CD14-positive monocyte (primary cell): ENCODE data around the gene GGN. TPM values are rescaled to one million over a fixed set of nuclear protein-coding genes. Genes with fewer than 3 reads are reported as not detected.
A peak's percentile ranks its signal among the peaks of the same experiment; 100 is the strongest.

Experiments used
- DNase-seq, 3 donors: peaks; one replicate each; pipeline ENCODE4 v3.0.0-alpha.2; 2011 to 2022
- H2AFZ ChIP-seq: 2 replicates; pipeline ENCODE4 v1.6.0; 2012; ENCODE audit warnings: mild to moderate bottlenecking, low read depth, low read length, inconsistent platforms; ENCODE audit not compliant: insufficient read depth, poor library complexity, severe bottlenecking
- H3K27ac ChIP-seq, 2 donors: 1 replicate in 1 of 2; 2 replicates in 1 of 2; pipeline ENCODE4 v1.5.1; 2012 to 2013; ENCODE audit warnings: low read length in 2 of 2, control low read depth in 1 of 2, inconsistent platforms in 1 of 2, low read depth in 1 of 2, mild to moderate bottlenecking in 1 of 2
- H3K27me3 ChIP-seq, 2 donors: one replicate each; pipeline versions ENCODE4 v1.6.0 to v1.6.1; 2011 to 2013; ENCODE audit warnings: low read length in 2 of 2; ENCODE audit not compliant: control insufficient read depth in 2 of 2, insufficient read depth in 2 of 2
- H3K36me3 ChIP-seq, 2 donors: replicated peaks in 1 of 2; 1 replicate in 1 of 2; 2 replicates in 1 of 2; pipeline versions ENCODE4 v1.5.1 to v1.6.1; 2012 to 2013; ENCODE audit warnings: low read length in 2 of 2, control low read depth in 1 of 2, inconsistent platforms in 1 of 2, mild to moderate bottlenecking in 1 of 2; ENCODE audit not compliant: insufficient read depth in 2 of 2, control insufficient read depth in 1 of 2
- H3K4me1 ChIP-seq, 2 donors: 1 replicate in 1 of 2; 2 replicates in 1 of 2; pipeline versions ENCODE4 v1.5.1 to v1.6.1; 2012 to 2013; ENCODE audit warnings: low read length in 2 of 2, control low read depth in 1 of 2, inconsistent platforms in 1 of 2, mild to moderate bottlenecking in 1 of 2, moderate library complexity in 1 of 2; ENCODE audit not compliant: insufficient read depth in 2 of 2, control insufficient read depth in 1 of 2
- H3K4me2 ChIP-seq: replicated peaks from 2 replicates; pipeline ENCODE3; 2012; ENCODE audit warnings: low read length, moderate library complexity, mild to moderate bottlenecking; ENCODE audit not compliant: poor library complexity, severe bottlenecking; ENCODE audit errors: extremely low read depth
- H3K4me3 ChIP-seq, 3 experiments: fragments of 200-600 bp in 1 of 3; sonication (generic) in 1 of 3; replicated peaks in 1 of 3; 1 replicate in 2 of 3; 2 replicates in 1 of 3; pipeline ENCODE4 v1.5.1; 2011 to 2013; ENCODE audit warnings: low read length in 3 of 3, mild to moderate bottlenecking in 3 of 3, control low read depth in 2 of 3, low read depth in 2 of 3, inconsistent platforms in 1 of 3, moderate library complexity in 1 of 3
- H3K79me2 ChIP-seq: 2 replicates; pipeline ENCODE4 v1.6.0; 2012; ENCODE audit warnings: mild to moderate bottlenecking, control low read depth, inconsistent platforms, low read length, moderate library complexity; ENCODE audit not compliant: insufficient read depth
- H3K9ac ChIP-seq: 2 replicates; pipeline ENCODE4 v1.6.0; 2017; ENCODE audit warnings: low read length, mild to moderate bottlenecking; ENCODE audit not compliant: insufficient read depth, poor library complexity, severe bottlenecking
- H3K9me3 ChIP-seq, 2 donors: replicated peaks in 1 of 2; 1 replicate in 1 of 2; 2 replicates in 1 of 2; pipeline versions ENCODE4 v1.5.1 to v1.6.1; 2012 to 2013; ENCODE audit warnings: low read length in 2 of 2, control low read depth in 1 of 2; ENCODE audit not compliant: control insufficient read depth in 1 of 2, insufficient read depth in 1 of 2
- H4K20me1 ChIP-seq: 2 replicates; pipeline ENCODE4 v1.6.0; 2012; ENCODE audit warnings: mild to moderate bottlenecking, low read length, control low read depth, moderate library complexity; ENCODE audit not compliant: insufficient read depth
- H3K27ac Mint-ChIP-seq, 7 donors: one replicate each; pipeline ENCODE4 v1.8.0; 2020; ENCODE audit warnings: mild to moderate bottlenecking in 7 of 7, mixed read lengths in 7 of 7, moderate library complexity in 6 of 7, inconsistent platforms in 2 of 7
- H3K27me3 Mint-ChIP-seq, 3 donors: one replicate each; pipeline ENCODE4 v1.8.0; 2021 to 2022; ENCODE audit warnings: low read depth in 3 of 3, mild to moderate bottlenecking in 3 of 3, mixed read lengths in 3 of 3, moderate library complexity in 3 of 3, inconsistent platforms in 1 of 3
- H3K36me3 Mint-ChIP-seq, 2 donors: one replicate each; pipeline ENCODE4 v1.8.0; 2020; ENCODE audit warnings: mixed read lengths in 2 of 2, inconsistent platforms in 1 of 2, mild to moderate bottlenecking in 1 of 2
- H3K4me1 Mint-ChIP-seq: one replicate; pipeline ENCODE4 v1.8.0; 2020; ENCODE audit warnings: mild to moderate bottlenecking, mixed read lengths
- H3K4me3 Mint-ChIP-seq, 2 donors: one replicate each; pipeline ENCODE4 v1.8.0; 2020; ENCODE audit warnings: mild to moderate bottlenecking in 2 of 2, mixed read lengths in 2 of 2, moderate library complexity in 1 of 2
- H3K9me3 Mint-ChIP-seq, 7 donors: one replicate each; pipeline ENCODE4 v1.8.0; 2020 to 2022; ENCODE audit warnings: mixed read lengths in 7 of 7, mild to moderate bottlenecking in 6 of 7, moderate library complexity in 6 of 7, inconsistent platforms in 2 of 7
- CTCF ChIP-seq: fragments of 200-600 bp; IDR thresholded peaks from one replicate; pipeline ENCODE4 v1.8.0; 2022; ENCODE audit warnings: antibody characterized with exemption, mild to moderate bottlenecking
- WGBS: methylation state at CpG from one replicate; pipeline ENCODE4 v1.1.5; 2013; ENCODE audit warnings: missing lambda C conversion rate; ENCODE audit not compliant: insufficient coverage; 5-methylcytosine and 5-hydroxymethylcytosine counted together
- intact Hi-C, 2 donors: fragments of 100-400 bp; cut with micrococcal nuclease; formaldehyde crosslinking; loops; one replicate each; pipeline versions ENCODE4 v1.15.0 to v1.15.1; 2023
- polyA plus RNA-seq, 3 donors: library from polyadenylated mRNA; depleted of rRNA in 1 of 3; unstranded in 2 of 3; stranded (reverse) in 1 of 3; fragments of 300-500 nt in 2 of 3; fragments of >200 nt in 1 of 3; fragmentation: Illumina TruSeq in 2 of 3; gene quantifications; 1 replicate in 2 of 3; 2 replicates in 1 of 3; pipeline ENCODE4 v1.2.3, GENCODE V29; 2012 to 2021

GGN gene
- polyA plus RNA-seq, 3 donors: 0.12 to 0.56 TPM; not detected in 1

- Histone ChIP-seq H3K4me2 (peak overlapping the region; percentile 94), H4K20me1 (peaks cover 40% of the 10 kb centered on the region), H3K9ac (no peak overlapping the region), H3K4me1 (peaks cover 32 to 39% of the 10 kb centered on the region in 2 donors), H3K4me3 (peak overlapping the region in 1 of 3 experiments; percentile 86), H3K36me3 (peaks cover 31 to 43% of the 10 kb centered on the region in 2 donors), H3K79me2 (no peaks in the 10 kb centered on the region), H3K9me3 (no peaks in the 10 kb centered on the region), H2AFZ (no peak overlapping the region), H3K27ac (no peak overlapping the region), H3K27me3 (peaks cover 18 to 62% of the 10 kb centered on the region in 2 donors)
- H3K27me3 Mint-ChIP-seq: peaks cover 36 to 65% (median 46%) of the 10 kb centered on the region in 3 donors
- peaks cover 26% of the 10 kb centered on the region for H3K4me1 Mint-ChIP-seq
- intact Hi-C loops: no loop called here
- no peak for TF ChIP-seq CTCF
- DNase-seq: peak in 1 of 3 donors; percentile 11
- peaks cover 0 to 12% (median 3%) of the 10 kb centered on the region in 7 donors for H3K9me3 Mint-ChIP-seq
- no peak overlapping the region for H3K27ac Mint-ChIP-seq
- 33% methylated on average over 36 of the region's 40 CpGs for WGBS
- H3K36me3 Mint-ChIP-seq: peaks cover 43 to 48% of the 10 kb centered on the region in 2 donors
- peak overlapping the region; percentile 56 to 79 for H3K4me3 Mint-ChIP-seq
Measured at GRCh38 chr19:38385804-38386257, 2.0 kb downstream of the GGN start.

GRCh38 chr19:38385057-38385803 is 2.6 kb downstream of the GGN start:
- Histone ChIP-seq H3K4me1 (peaks cover 32 to 39% of the 10 kb centered on the region in 2 donors), H3K4me3 (no peak overlapping the region), H4K20me1 (peaks cover 44% of the 10 kb centered on the region), H3K36me3 (peaks cover 37 to 49% of the 10 kb centered on the region in 2 donors), H3K27ac (no peak overlapping the region), H2AFZ (no peak overlapping the region), H3K79me2 (no peaks in the 10 kb centered on the region), H3K9me3 (no peaks in the 10 kb centered on the region), H3K27me3 (peaks cover 13 to 56% of the 10 kb centered on the region in 2 donors), H3K4me2 (peak overlapping the region; percentile 94), H3K9ac (no peak overlapping the region)
- Mint-ChIP-seq H3K4me3 (peak overlapping the region in 1 of 2 donors; percentile 79), H3K27me3 (peaks cover 32 to 59% (median 41%) of the 10 kb centered on the region in 3 donors), H3K9me3 (peaks cover 0 to 12% (median 3%) of the 10 kb centered on the region in 7 donors), H3K36me3 (peaks cover 49 to 55% of the 10 kb centered on the region in 2 donors), H3K27ac (peak overlapping the region in 1 of 7 donors; percentile 13), H3K4me1 (peaks cover 26% of the 10 kb centered on the region)
- 87% methylated on average over 25 of the region's 40 CpGs for WGBS
- intact Hi-C loops: no loop called here
- TF ChIP-seq CTCF: no peak
- no peak for DNase-seq
